A549 treated with CpdA at 1 μM for 4 hours (cell line): ENCODE results near the gene MGARP. TPM values are rescaled to one million over a fixed set of nuclear protein-coding genes. Genes with fewer than 3 reads are reported as not detected.

Experiments
- total RNA-seq: library from RNA; stranded (reverse); fragments of 200-300 nt; extraction: Qiagen RNA extraction; gene quantifications from 5 replicates; pipeline ENCODE4 v1.2.3, GENCODE V29; 2022; ENCODE audit warnings: low read depth

MGARP gene
- total RNA-seq = 0.45 to 1.1 TPM (median 0.83 TPM) in 5 replicates

GRCh38 chr4:139279760-139280620 is at the start of gene MGARP:
Gene MGARP, minus strand, starts transcription at chr4:139280225. Its CDS starts 67 bp downstream, at chr4:139280158.

GRCh38 chr4:139301821-139302611 is 22.0 kb upstream of the MGARP start, which contains the start of gene NDUFC1:
Gene NDUFC1, minus strand, starts transcription at chr4:139302477. Its CDS starts 6,679 bp downstream, at chr4:139295798.

GRCh38 chr4:139301113-139301820 is 21.2 kb upstream of the MGARP start, which contains the start of gene NAA15:
Gene NAA15, plus strand, starts transcription at chr4:139301505. Its CDS starts 273 bp downstream, at chr4:139301778.

Other genes starting within 250 kb of the MGARP start
- gene ELF2, start 103.0 kb downstream of the MGARP start, total RNA-seq = 10.6 to 18.0 TPM (median 14.1 TPM) in 5 replicates
- 23.0 to 40.8 TPM (median 27.3 TPM) in 5 replicates for gene NAA15, start 21.3 kb upstream of the MGARP start, total RNA-seq
- 73.3 to 81.5 TPM (median 76.7 TPM) in 5 replicates for gene NDUFC1, start 22.3 kb upstream of the MGARP start, total RNA-seq
- gene RAB33B, start 173.9 kb upstream of the MGARP start, total RNA-seq = 1.8 to 2.8 TPM (median 2.2 TPM) in 5 replicates